SK-N-SH (cell line): ENCODE results near the gene ME3.

Experiments
- CTCF ChIP-seq: fragments of 200-600 bp; sonication (generic); IDR thresholded peaks from 2 replicates; pipeline ENCODE4 v1.6.1; 2017; ENCODE audit warnings: antibody characterized with exemption, mild to moderate bottlenecking, moderate library complexity
- FOXM1 ChIP-seq: IDR thresholded peaks from 2 replicates; pipeline ENCODE4 v1.4.0; 2012; ENCODE audit warnings: low read depth, mild to moderate bottlenecking
- GABPA ChIP-seq: IDR thresholded peaks from 2 replicates; pipeline ENCODE4 v1.4.0; 2012; ENCODE audit warnings: low read depth, mild to moderate bottlenecking
- JUND ChIP-seq: IDR thresholded peaks from 2 replicates; pipeline ENCODE4 v1.4.0; 2012
- POLR2AphosphoS5 ChIP-seq: IDR thresholded peaks from 2 replicates; pipeline ENCODE4 v1.6.1; 2012; ENCODE audit warnings: low read depth, low read length
- RCOR1 ChIP-seq: fragments of 150-350 bp; IDR thresholded peaks from 2 replicates; pipeline ENCODE4 v1.6.1; 2017; ENCODE audit warnings: antibody characterized with exemption, low read length
- RFX5 ChIP-seq: IDR thresholded peaks from 2 replicates; pipeline ENCODE4 v1.6.1; 2012; ENCODE audit warnings: mild to moderate bottlenecking, improper control_type of control experiment, low read length
- TAF1 ChIP-seq: IDR thresholded peaks from 2 replicates; pipeline ENCODE4 v1.6.1; 2012; ENCODE audit warnings: low read depth, mild to moderate bottlenecking, low read length, moderate library complexity, borderline replicate concordance

GRCh38 chr11:86555401-86555800 is 117.0 kb downstream of the ME3 start:
- TF ChIP-seq FOXM1, result no peak
- no peak for TF ChIP-seq POLR2AphosphoS5
- TF ChIP-seq RCOR1, result no peak
- TF ChIP-seq TAF1, result no peak
- TF ChIP-seq GABPA, result no peak
- TF ChIP-seq JUND, result no peak
- no peak for TF ChIP-seq CTCF
- TF ChIP-seq RFX5, result no peak
